Kidney (tissue), 14 donors: ENCODE results near the gene CTR9. TPM values are rescaled to one million over a fixed set of nuclear protein-coding genes. Genes with fewer than 3 reads are reported as not detected.
A peak's percentile ranks its signal among the peaks of the same experiment; 100 is the strongest.
"Not testable (repeated sequence)": the region's sequence is repeated elsewhere in the genome, so short reads cannot be mapped to it uniquely, and the experiment has no call there.

ENCODE experiments used
- DNase-seq, 5 donors: peaks; one replicate each; pipeline ENCODE4 v3.0.0-alpha.2; 2013 to 2020
- FAIRE-seq: peaks from 2 replicates; lab custom pipeline; 2012; peaks lifted over from hg19 to GRCh38; lab: Jason Lieb, UNC
- H3K27ac ChIP-seq, 2 donors: one replicate each; pipeline ENCODE4 v1.7.0; 2013; ENCODE audit warnings: low read depth in 2 of 2, low read length in 2 of 2, inconsistent platforms in 1 of 2
- H3K27me3 ChIP-seq: one replicate; pipeline ENCODE4 v1.7.1; 2013; ENCODE audit warnings: low read length, inconsistent platforms; ENCODE audit not compliant: control insufficient read depth, insufficient read depth
- H3K36me3 ChIP-seq, 3 donors: one replicate each; pipeline versions ENCODE4 v1.7.0 to v1.7.1; 2013; ENCODE audit warnings: low read length in 3 of 3, control low read depth in 1 of 3, inconsistent platforms in 1 of 3; ENCODE audit not compliant: insufficient read depth in 3 of 3, control insufficient read depth in 2 of 3
- H3K4me1 ChIP-seq, 3 donors: one replicate each; pipeline versions ENCODE4 v1.7.0 to v1.7.1; 2013; ENCODE audit warnings: low read length in 3 of 3, inconsistent platforms in 1 of 3, low read depth in 1 of 3; ENCODE audit not compliant: control insufficient read depth in 2 of 3, insufficient read depth in 2 of 3
- H3K4me3 ChIP-seq, 3 donors: one replicate each; pipeline versions ENCODE4 v1.7.0 to v1.8.1; 2013; ENCODE audit warnings: low read length in 3 of 3, control low read depth in 1 of 3, inconsistent platforms in 1 of 3
- H3K9ac ChIP-seq, 3 donors: one replicate each; pipeline versions ENCODE4 v1.7.0 to v1.7.1; 2013; ENCODE audit warnings: low read length in 3 of 3, control low read depth in 1 of 3, inconsistent platforms in 1 of 3
- H3K9me3 ChIP-seq, 3 donors: one replicate each; pipeline versions ENCODE4 v1.7.0 to v1.7.1; 2013; ENCODE audit warnings: low read length in 3 of 3, control low read depth in 1 of 3, inconsistent platforms in 1 of 3; ENCODE audit not compliant: control insufficient read depth in 2 of 3, insufficient read depth in 1 of 3
- intact Hi-C: fragments of 100-400 bp; cut with DNase I; formaldehyde crosslinking; loops from one replicate; pipeline ENCODE4 v1.11.1; 2022
- polyA plus RNA-seq: library from polyadenylated mRNA; stranded (reverse); fragments of 350-450 nt; fragmentation: Illumina TruSeq; extraction: RNeasy Lipid Tissue Mini Kit (QIAGEN cat#74804); gene quantifications from one replicate; pipeline ENCODE4 v1.2.3, GENCODE V29; 2014; ENCODE audit warnings: low read depth, low replicate concordance; ENCODE audit not compliant: insufficient read depth
- total RNA-seq: library from RNA; stranded (reverse); fragmentation: NEBNext Ultra II Directional; extraction: Animal tissue kit (Norgen Biotek cat#: 25700); gene quantifications from one replicate; pipeline ENCODE4 v1.2.1, GENCODE V29; 2021
- TF ChIP-seq, protein P1 (sequence below): IDR thresholded peaks from 3 replicates; pipeline ENCODE4 v1.5.1; 2012; ENCODE audit warnings: mild to moderate bottlenecking, moderate library complexity, borderline replicate concordance; ENCODE audit not compliant: insufficient read depth; ENCODE audit errors: extremely low read depth
- donor health status: control.
- donor health status: control.
- donor health status: control.
- donor health status: control.
- donor health status: control.
- donor health status: DM: yes; HTN: yes; CAD: no.
- donor health status: Normal renal cell carcinoma (clear cell type).

Gene CTR9
- total and polyA plus RNA-seq, 2 donors from 2014 or later = 16.7 to 33.3 TPM

DNA sequence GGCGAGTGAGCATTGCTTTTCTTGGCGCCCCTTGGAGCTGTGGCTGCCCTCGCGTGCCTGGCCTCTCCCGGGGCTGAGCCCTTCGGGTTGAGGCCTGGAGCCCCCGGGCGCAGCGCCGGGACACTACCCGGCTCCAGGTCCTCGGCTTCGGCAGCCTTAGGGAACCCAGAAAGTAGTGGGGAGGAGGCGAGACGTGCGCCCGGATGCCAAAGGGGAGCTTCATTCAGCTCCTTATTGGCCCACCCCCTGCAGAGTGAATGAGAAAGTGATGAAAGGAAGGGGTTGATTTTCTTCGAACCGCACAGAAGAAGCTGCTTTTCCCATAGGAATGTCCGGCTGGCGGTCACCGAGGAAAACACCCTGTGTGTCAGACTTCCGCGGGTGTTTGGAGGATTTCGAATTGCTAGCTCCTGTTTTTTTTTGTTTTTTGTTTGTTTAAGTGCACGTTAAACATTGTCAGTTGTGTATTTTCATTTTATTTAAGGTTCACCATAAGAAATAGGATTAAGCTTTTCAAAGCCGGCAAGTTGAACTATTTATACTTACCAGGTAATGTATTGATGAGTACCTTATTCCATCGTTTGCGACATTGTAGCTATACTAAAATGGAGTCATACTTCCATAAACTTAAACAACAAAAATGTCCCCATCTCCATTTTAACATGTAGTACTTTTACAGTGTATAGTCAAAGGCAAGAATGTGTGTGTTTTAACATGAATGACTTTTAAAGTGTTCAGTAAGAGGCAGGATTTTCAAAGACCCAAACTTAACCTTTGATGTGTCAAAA lies 58.5 kb downstream of the CTR9 start:
- Histone ChIP-seq H3K9ac (peak overlapping the region; percentile 93 to 98 (median 95)), H3K27ac (peak overlapping the region; percentile 94 to 99), H3K27me3 (no peaks in the 10 kb centered on the region), H3K9me3 (no peaks in the 10 kb centered on the region), H3K4me1 (peaks cover 0 to 14% (median 11%) of the 10 kb centered on the region in 3 donors), H3K36me3 (peaks cover 17 to 25% (median 21%) of the 10 kb centered on the region in 3 donors), H3K4me3 (peak overlapping the region; percentile 92 to 98 (median 95))
- DNase-seq (peak in 2 of 5 donors; percentile 68 to 78), FAIRE-seq (no peak)
- intact Hi-C loops = loop anchor here (10.0 kb wide), 1 partner anchor 45 kb away; the partner anchor contains the start of gene ZBED5
- TF ChIP-seq, protein P1, sequence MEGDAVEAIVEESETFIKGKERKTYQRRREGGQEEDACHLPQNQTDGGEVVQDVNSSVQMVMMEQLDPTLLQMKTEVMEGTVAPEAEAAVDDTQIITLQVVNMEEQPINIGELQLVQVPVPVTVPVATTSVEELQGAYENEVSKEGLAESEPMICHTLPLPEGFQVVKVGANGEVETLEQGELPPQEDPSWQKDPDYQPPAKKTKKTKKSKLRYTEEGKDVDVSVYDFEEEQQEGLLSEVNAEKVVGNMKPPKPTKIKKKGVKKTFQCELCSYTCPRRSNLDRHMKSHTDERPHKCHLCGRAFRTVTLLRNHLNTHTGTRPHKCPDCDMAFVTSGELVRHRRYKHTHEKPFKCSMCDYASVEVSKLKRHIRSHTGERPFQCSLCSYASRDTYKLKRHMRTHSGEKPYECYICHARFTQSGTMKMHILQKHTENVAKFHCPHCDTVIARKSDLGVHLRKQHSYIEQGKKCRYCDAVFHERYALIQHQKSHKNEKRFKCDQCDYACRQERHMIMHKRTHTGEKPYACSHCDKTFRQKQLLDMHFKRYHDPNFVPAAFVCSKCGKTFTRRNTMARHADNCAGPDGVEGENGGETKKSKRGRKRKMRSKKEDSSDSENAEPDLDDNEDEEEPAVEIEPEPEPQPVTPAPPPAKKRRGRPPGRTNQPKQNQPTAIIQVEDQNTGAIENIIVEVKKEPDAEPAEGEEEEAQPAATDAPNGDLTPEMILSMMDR = no peak

DNA sequence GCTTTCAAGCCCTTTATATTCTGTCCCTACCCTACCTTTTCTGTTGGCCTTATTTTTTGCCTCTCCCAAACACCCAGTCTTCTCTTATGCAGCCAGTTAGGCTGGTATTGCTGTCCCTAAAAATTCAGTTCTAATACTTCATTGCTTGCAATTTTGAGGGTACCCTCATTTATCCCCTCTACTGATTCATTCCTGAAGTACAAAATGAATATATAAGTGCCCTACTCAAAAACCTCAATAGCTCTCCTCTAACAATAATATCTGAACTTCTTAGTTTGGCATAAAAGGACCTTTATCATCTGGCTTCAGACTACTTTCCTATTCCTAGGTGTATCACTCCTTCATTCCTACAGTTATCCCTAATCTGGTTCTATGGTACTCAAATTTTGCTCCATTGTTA lies 62.9 kb downstream of the CTR9 start:
- H3K36me3 ChIP-seq = no peaks in the 10 kb centered on the region

GRCh38 chr11:10818594-10818993 lies 67.5 kb downstream of the CTR9 start:
- Histone ChIP-seq H3K9ac (no peak overlapping the region), H3K27ac (no peak overlapping the region), H3K4me1 (peaks cover 0 to 5% (median 0%) of the 10 kb centered on the region in 3 donors), H3K36me3 (no peaks in the 10 kb centered on the region), H3K27me3 (no peaks in the 10 kb centered on the region), H3K9me3 (no peaks in the 10 kb centered on the region), H3K4me3 (no peak overlapping the region)
- intact Hi-C loops = no loop called here
- no peak for DNase-seq
- TF ChIP-seq, protein P1 = no peak
- no peak for FAIRE-seq

More for the DNA sequence above, 62.9 kb downstream of the CTR9 start:
- no peak overlapping the region for H3K27ac ChIP-seq
- no peaks in the 10 kb centered on the region for H3K9me3 ChIP-seq
- DNase-seq (no peak), FAIRE-seq (no peak)
- no peaks in the 10 kb centered on the region for H3K27me3 ChIP-seq
- H3K4me1 ChIP-seq = no peaks in the 10 kb centered on the region
- H3K9ac ChIP-seq = no peak overlapping the region
- TF ChIP-seq, protein P1 = no peak
- no peak overlapping the region for H3K4me3 ChIP-seq
- intact Hi-C loops = no loop called here

DNA sequence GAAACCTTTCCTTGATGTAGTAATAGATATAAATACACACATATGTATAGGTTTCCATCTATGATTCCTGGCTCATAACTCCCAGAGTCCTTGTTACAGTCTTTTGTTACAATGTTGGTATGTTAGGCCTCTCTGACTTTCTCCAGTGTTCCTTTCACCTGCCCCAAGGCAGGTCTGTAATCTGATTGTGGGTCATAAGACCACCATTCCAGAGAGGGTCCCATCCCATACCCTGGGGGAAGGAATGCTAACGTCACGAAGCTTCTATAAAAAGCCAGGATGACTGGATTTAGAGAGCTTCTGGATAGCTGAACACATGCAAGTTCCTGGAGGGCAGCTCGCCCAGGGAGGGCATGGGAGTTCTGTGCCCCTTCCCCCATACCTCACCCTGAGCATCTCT lies 71.4 kb downstream of the CTR9 start:
- H3K9ac ChIP-seq, H3K9me3 ChIP-seq, FAIRE-seq, H3K4me1 ChIP-seq, H3K27ac ChIP-seq, DNase-seq, H3K27me3 ChIP-seq, H3K36me3 ChIP-seq, intact Hi-C loops, H3K4me3 ChIP-seq: not testable (repeated sequence)
